ENCODE measurements around the gene BOLL. TPM values are rescaled to one million over a fixed set of nuclear protein-coding genes. Genes with fewer than 3 reads are reported as not detected.

Gene BOLL
- total RNA-seq, 1 experiment from 2014 or later, result not detected

- in situ Hi-C loops (cut with HindIII; ENCODE audit: low pct_unique_long_range_greater_than_20kb, low sequenced_read_pairs), result no loop called here
- CTCF ChIA-PET, result no interaction called here
Observed at GRCh38 chr2:197814526-197814925, 29.4 kb upstream of the BOLL start.

GRCh38 chr2:197813093-197813787 is 28.1 kb upstream of the BOLL start:
- H3K27me3 ChIP-seq (ENCODE audit: control insufficient read depth, insufficient read depth, low read length), result peaks cover 4% of the 10 kb centered on the region
- intact Hi-C loops (cut with micrococcal nuclease; ENCODE audit: unreplicated experiment), result no loop called here
- no peaks in the 10 kb centered on the region for H3K9me3 ChIP-seq (ENCODE audit: control insufficient read depth, insufficient read depth, low read depth, low read length)
- TF ChIP-seq, protein P1, sequence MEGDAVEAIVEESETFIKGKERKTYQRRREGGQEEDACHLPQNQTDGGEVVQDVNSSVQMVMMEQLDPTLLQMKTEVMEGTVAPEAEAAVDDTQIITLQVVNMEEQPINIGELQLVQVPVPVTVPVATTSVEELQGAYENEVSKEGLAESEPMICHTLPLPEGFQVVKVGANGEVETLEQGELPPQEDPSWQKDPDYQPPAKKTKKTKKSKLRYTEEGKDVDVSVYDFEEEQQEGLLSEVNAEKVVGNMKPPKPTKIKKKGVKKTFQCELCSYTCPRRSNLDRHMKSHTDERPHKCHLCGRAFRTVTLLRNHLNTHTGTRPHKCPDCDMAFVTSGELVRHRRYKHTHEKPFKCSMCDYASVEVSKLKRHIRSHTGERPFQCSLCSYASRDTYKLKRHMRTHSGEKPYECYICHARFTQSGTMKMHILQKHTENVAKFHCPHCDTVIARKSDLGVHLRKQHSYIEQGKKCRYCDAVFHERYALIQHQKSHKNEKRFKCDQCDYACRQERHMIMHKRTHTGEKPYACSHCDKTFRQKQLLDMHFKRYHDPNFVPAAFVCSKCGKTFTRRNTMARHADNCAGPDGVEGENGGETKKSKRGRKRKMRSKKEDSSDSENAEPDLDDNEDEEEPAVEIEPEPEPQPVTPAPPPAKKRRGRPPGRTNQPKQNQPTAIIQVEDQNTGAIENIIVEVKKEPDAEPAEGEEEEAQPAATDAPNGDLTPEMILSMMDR (IDR thresholded peaks at IDR 0.05), result peak; percentile 69
- no peak for TF ChIP-seq SIN3A (IDR thresholded peaks at IDR 0.05; ENCODE audit: borderline replicate concordance, insufficient read depth, low read depth, low read length)
- no peaks in the 10 kb centered on the region for H3K4me1 ChIP-seq (ENCODE audit: control insufficient read depth, insufficient read depth, low read length)
- H3K36me3 ChIP-seq (ENCODE audit: control insufficient read depth, insufficient read depth, low read length), result no peaks in the 10 kb centered on the region
- DNase-seq (ENCODE audit: low read depth, low spot score) (no peak), ATAC-seq (no peak)
- in situ Hi-C loops (cut with HindIII; ENCODE audit: low pct_unique_long_range_greater_than_20kb, low sequenced_read_pairs), result no loop called here
- CTCF ChIA-PET, result interaction anchor here (0.6 kb wide), 1 partner anchor 889 kb away, joined by 3 read pairs; no protein-coding TSS in a partner anchor
- no peak overlapping the region for H3K4me3 ChIP-seq (ENCODE audit: low read depth in 2 of 2, low read length in 2 of 2)
- no peak overlapping the region for H3K27ac ChIP-seq (ENCODE audit: low read length)
- no TSS peak for BruUV-seq (replicated peaks)
- POLR2A ChIA-PET, result no interaction called here

More at GRCh38 chr2:197814526-197814925, 29.4 kb upstream of the BOLL start:
- no peaks in the 10 kb centered on the region for H3K4me1 ChIP-seq (ENCODE audit: control insufficient read depth, insufficient read depth, low read length)
- intact Hi-C loops (cut with micrococcal nuclease; ENCODE audit: unreplicated experiment), result no loop called here
- no peak overlapping the region for H3K27ac ChIP-seq (ENCODE audit: low read length)
- POLR2A ChIA-PET, result no interaction called here
- no peaks in the 10 kb centered on the region for H3K9me3 ChIP-seq (ENCODE audit: control insufficient read depth, insufficient read depth, low read depth, low read length)
- no peaks in the 10 kb centered on the region for H3K36me3 ChIP-seq (ENCODE audit: control insufficient read depth, insufficient read depth, low read length)
- no TSS peak for BruUV-seq (replicated peaks)
- peaks cover 4% of the 10 kb centered on the region; the same call in 1 of the 2 replicates for H3K27me3 ChIP-seq (ENCODE audit: control insufficient read depth, insufficient read depth, low read length)
- DNase-seq (ENCODE audit: low read depth, low spot score) (no peak), ATAC-seq (no peak)
- no peak overlapping the region for H3K4me3 ChIP-seq (ENCODE audit: low read depth in 2 of 2, low read length in 2 of 2)
- TF ChIP-seq POLR2AphosphoS5 (IDR thresholded peaks at IDR 0.05; ENCODE audit: low read depth, low read length) (no peak), TCF7L2 (IDR thresholded peaks at IDR 0.05; ENCODE audit: low read depth, low read length) (no peak), SIN3A (IDR thresholded peaks at IDR 0.05; ENCODE audit: borderline replicate concordance, insufficient read depth, low read depth, low read length) (no peak)
- TF ChIP-seq, protein P2, sequence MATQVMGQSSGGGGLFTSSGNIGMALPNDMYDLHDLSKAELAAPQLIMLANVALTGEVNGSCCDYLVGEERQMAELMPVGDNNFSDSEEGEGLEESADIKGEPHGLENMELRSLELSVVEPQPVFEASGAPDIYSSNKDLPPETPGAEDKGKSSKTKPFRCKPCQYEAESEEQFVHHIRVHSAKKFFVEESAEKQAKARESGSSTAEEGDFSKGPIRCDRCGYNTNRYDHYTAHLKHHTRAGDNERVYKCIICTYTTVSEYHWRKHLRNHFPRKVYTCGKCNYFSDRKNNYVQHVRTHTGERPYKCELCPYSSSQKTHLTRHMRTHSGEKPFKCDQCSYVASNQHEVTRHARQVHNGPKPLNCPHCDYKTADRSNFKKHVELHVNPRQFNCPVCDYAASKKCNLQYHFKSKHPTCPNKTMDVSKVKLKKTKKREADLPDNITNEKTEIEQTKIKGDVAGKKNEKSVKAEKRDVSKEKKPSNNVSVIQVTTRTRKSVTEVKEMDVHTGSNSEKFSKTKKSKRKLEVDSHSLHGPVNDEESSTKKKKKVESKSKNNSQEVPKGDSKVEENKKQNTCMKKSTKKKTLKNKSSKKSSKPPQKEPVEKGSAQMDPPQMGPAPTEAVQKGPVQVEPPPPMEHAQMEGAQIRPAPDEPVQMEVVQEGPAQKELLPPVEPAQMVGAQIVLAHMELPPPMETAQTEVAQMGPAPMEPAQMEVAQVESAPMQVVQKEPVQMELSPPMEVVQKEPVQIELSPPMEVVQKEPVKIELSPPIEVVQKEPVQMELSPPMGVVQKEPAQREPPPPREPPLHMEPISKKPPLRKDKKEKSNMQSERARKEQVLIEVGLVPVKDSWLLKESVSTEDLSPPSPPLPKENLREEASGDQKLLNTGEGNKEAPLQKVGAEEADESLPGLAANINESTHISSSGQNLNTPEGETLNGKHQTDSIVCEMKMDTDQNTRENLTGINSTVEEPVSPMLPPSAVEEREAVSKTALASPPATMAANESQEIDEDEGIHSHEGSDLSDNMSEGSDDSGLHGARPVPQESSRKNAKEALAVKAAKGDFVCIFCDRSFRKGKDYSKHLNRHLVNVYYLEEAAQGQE (IDR thresholded peaks at IDR 0.05; ENCODE audit: insufficient read depth in 1 of 2, low read depth in 2 of 2, low read length in 1 of 2), result no peak
- TF ChIP-seq, protein P1 (IDR thresholded peaks at IDR 0.05), result no peak
